Measurements from ENCODE around the gene SGCA. TPM values are rescaled to one million over a fixed set of nuclear protein-coding genes. Genes with fewer than 3 reads are reported as not detected.

The SGCA gene
- total and polyA plus RNA-seq, 2 of the 8 experiments (the other 6 are each of a cell fraction or from before 2014, with no cell fraction given), result 0.12 TPM; not detected in 1

DNA sequence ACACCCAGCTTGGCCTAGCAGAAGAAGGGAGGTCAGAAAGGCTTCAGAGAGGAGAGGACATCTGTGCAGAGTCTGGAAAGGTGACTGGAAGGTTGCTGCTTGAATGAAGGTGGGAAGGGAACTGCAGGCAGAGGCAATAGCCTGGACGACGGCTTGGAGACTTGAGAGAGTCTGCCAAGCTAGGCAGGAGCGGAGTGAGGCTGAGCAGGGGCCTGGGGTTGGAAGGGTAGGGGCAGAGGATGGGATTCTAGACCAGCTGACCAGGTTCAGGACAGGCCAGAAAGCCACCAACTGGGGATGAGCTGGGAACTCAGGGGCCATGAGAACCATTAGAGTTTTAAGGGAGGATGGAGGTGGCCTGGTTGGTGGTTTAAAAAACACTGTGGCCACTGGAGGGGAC is 339 bp upstream of the SGCA start:
- Histone ChIP-seq H4K91ac (replicated peaks; ENCODE audit: insufficient read length, low read length) (no peak overlapping the region), H4K20me1 (replicated peaks in 1 of 2; ENCODE audit: control insufficient read depth in 1 of 2, insufficient read depth in 2 of 2, low read length in 2 of 2) (no peaks in the 10 kb centered on the region), H2BK120ac (replicated peaks; ENCODE audit: low read depth, low read length) (no peak overlapping the region), H3K4me2 (ENCODE audit: insufficient read depth in 1 of 2, low read depth in 2 of 2, low read length in 2 of 2) (no peak overlapping the region), H3K23me2 (ENCODE audit: low read depth, low read length) (peaks cover 12% of the 10 kb centered on the region), H3K9ac (replicated peaks in 1 of 4; ENCODE audit: extremely low read depth in 1 of 4, low read depth in 3 of 4, low read length in 3 of 4) (no peak overlapping the region), H3K9me3 (ENCODE audit: insufficient read depth in 2 of 2, low read depth in 1 of 2, low read length in 1 of 2) (no peaks in the 10 kb centered on the region), H4K5ac (ENCODE audit: insufficient read length, low read depth, low read length) (no peak overlapping the region), H3K36me3 (ENCODE audit: control insufficient read depth in 2 of 4, insufficient read depth in 4 of 4, low read length in 3 of 4) (no peaks in the 10 kb centered on the region), H3K14ac (ENCODE audit: insufficient read length) (no peak overlapping the region), H2BK5ac (ENCODE audit: low read depth, low read length) (no peak overlapping the region), H3K79me1 (ENCODE audit: low read depth, low read length) (no peaks in the 10 kb centered on the region), H3K4me1 (replicated peaks in 1 of 4; ENCODE audit: control insufficient read depth in 3 of 4, insufficient read depth in 4 of 4, low read length in 3 of 4) (peaks cover 0 to 14% (median 12%) of the 10 kb centered on the region in 4 experiments; a peak in 5 of 7 replicates), H3K27me3 (replicated peaks in 1 of 4; ENCODE audit: control insufficient read depth in 3 of 4, extremely low read depth in 1 of 4, insufficient read depth in 3 of 4, low read length in 3 of 4) (peaks cover 0 to 6% (median 0%) of the 10 kb centered on the region in 4 experiments; a peak in 2 of 7 replicates), H2BK15ac (ENCODE audit: low read length) (peak overlapping the region; percentile 2; the same call in 1 of the 2 replicates), H3K23ac (ENCODE audit: insufficient read length) (no peak overlapping the region), H3K4ac (replicated peaks; ENCODE audit: insufficient read length, low read depth, low read length) (no peak overlapping the region), H4K8ac (ENCODE audit: extremely low read depth, insufficient read depth, low read length) (0 out of 2 replicates have a peak overlapping the region, but pooled peaks have one; percentile 51), H3K18ac (ENCODE audit: extremely low read depth, low read length) (no peak overlapping the region), H2AFZ (ENCODE audit: low read length) (no peak overlapping the region), H3K27ac (ENCODE audit: low read depth, low read length) (no peak overlapping the region), H3K56ac (replicated peaks; ENCODE audit: insufficient read length, low read depth, low read length) (no peak overlapping the region), H2AK5ac (ENCODE audit: low read depth, low read length) (no peak overlapping the region), H3K79me2 (ENCODE audit: control insufficient read depth in 1 of 2, insufficient read depth in 2 of 2, low read length in 2 of 2) (no peaks in the 10 kb centered on the region), H2BK12ac (ENCODE audit: low read depth, low read length) (no peak overlapping the region), H3K4me3 (ENCODE audit: extremely low read depth in 1 of 4, insufficient read depth in 2 of 4, low read depth in 3 of 4, low read length in 4 of 4) (no peak overlapping the region), H2BK20ac (ENCODE audit: low read length) (no peak overlapping the region)
- TF ChIP-seq JUN (IDR thresholded peaks at IDR 0.05; ENCODE audit: low read depth, low read length) (no peak), TEAD4 (IDR thresholded peaks at IDR 0.05; ENCODE audit: low read depth, low read length) (no peak), CEBPB (IDR thresholded peaks at IDR 0.05; ENCODE audit: low read depth, low read length) (no peak), RFX5 (IDR thresholded peaks at IDR 0.05; ENCODE audit: borderline replicate concordance, low read depth, low read length) (no peak), GTF2F1 (IDR thresholded peaks at IDR 0.05; ENCODE audit: borderline replicate concordance, low read depth, low read length) (no peak), BCL11A (IDR thresholded peaks at IDR 0.05; ENCODE audit: low read depth in 2 of 2, low read length in 2 of 2) (no peak), ZNF274 (IDR thresholded peaks at IDR 0.05; ENCODE audit: borderline replicate concordance, extremely low read depth, low read length) (no peak)
- FAIRE-seq, result no peak
- ChIA-PET POLR2A (ENCODE audit: partially characterized antibody) (interaction anchor here (0.7 to 1.5 kb wide), 3 partner anchors 40 to 138 kb away, joined by 3 to 4 read pairs (median 3); no protein-coding TSS in a partner anchor), CTCF (ENCODE audit: partially characterized antibody) (interaction anchor here (0.6 to 17.0 kb wide), 27 partner anchors 8 to 335 kb away, joined by 3 to 299 read pairs (median 5); partner anchors contain the start of gene COL1A1)
- 93% methylated on average over 3 of the region's 3 CpGs; no CpG with 5 or more reads in 1 of the 2 experiments for WGBS, 2 experiments (ENCODE audit: extremely low coverage in 1 of 2, insufficient coverage in 1 of 2, insufficient read length in 1 of 2, insufficient replicate concordance in 2 of 2, low coverage in 1 of 2, low lambda C conversion rate in 2 of 2, missing lambda C conversion rate in 1 of 2)
- DNase-seq (ENCODE audit: low read depth in 1 of 2, low spot score in 2 of 2), result no peak
